CD4-positive, alpha-beta memory T cell (primary cell): ENCODE data around the gene TRIM58. TPM values are rescaled to one million over a fixed set of nuclear protein-coding genes. Genes with fewer than 3 reads are reported as not detected.

Experiments used
- polyA plus RNA-seq, 2 donors: library from polyadenylated mRNA; unstranded; fragments of 300-500 nt; fragmentation: Illumina TruSeq; gene quantifications; one replicate each; pipeline ENCODE4 v1.2.3, GENCODE V29; 2021
- total RNA-seq, 2 experiments: library from RNA; stranded (reverse); gene quantifications; one replicate each; pipeline ENCODE4 v1.2.3, GENCODE V29; 2021

Gene TRIM58
- total and polyA plus RNA-seq, 4 experiments from 2014 or later = 0.23 to 0.52 (median 0.24) TPM; not detected in 1

Other genes starting within 250 kb of the TRIM58 start
- gene OR13G1, start 177.4 kb upstream of the TRIM58 start, total RNA-seq = not detected
- not detected for gene OR13G1, start 177.4 kb upstream of the TRIM58 start, polyA plus RNA-seq
- not detected for gene OR6F1, start 140.5 kb upstream of the TRIM58 start, total RNA-seq
- not detected for gene OR6F1, start 140.5 kb upstream of the TRIM58 start, polyA plus RNA-seq
- not detected for gene OR14K1, start 118.6 kb upstream of the TRIM58 start, total RNA-seq
- gene OR14K1, start 118.6 kb upstream of the TRIM58 start, polyA plus RNA-seq = not detected
- gene OR14A2, start 109.0 kb upstream of the TRIM58 start, total RNA-seq = not detected
- gene OR14A2, start 109.0 kb upstream of the TRIM58 start, polyA plus RNA-seq = not detected
- not detected for gene OR1C1, start 96.6 kb upstream of the TRIM58 start, total RNA-seq
- gene OR1C1, start 96.6 kb upstream of the TRIM58 start, polyA plus RNA-seq = not detected
- not detected for gene OR14A16, start 33.1 kb upstream of the TRIM58 start, total RNA-seq
- gene OR14A16, start 33.1 kb upstream of the TRIM58 start, polyA plus RNA-seq = not detected
- not detected for gene OR11L1, start 15.3 kb upstream of the TRIM58 start, total RNA-seq
- gene OR11L1, start 15.3 kb upstream of the TRIM58 start, polyA plus RNA-seq = not detected
- not detected for gene OR2W3, start 38.4 kb downstream of the TRIM58 start, total RNA-seq
- gene OR2W3, start 38.4 kb downstream of the TRIM58 start, polyA plus RNA-seq = not detected
- not detected for gene OR2T8, start 63.1 kb downstream of the TRIM58 start, total RNA-seq
- not detected for gene OR2T8, start 63.1 kb downstream of the TRIM58 start, polyA plus RNA-seq
- not detected for gene OR2AJ1, start 67.7 kb downstream of the TRIM58 start, total RNA-seq
- not detected for gene OR2AJ1, start 67.7 kb downstream of the TRIM58 start, polyA plus RNA-seq
- gene OR2L8, start 91.7 kb downstream of the TRIM58 start, total RNA-seq = under 1 TPM; 0.69 to 0.73 TPM
- gene OR2L8, start 91.7 kb downstream of the TRIM58 start, polyA plus RNA-seq = not detected
- under 1 TPM in 1 of 2 experiments, not detected in 1; 0.35 TPM for gene OR2AK2, start 108.0 kb downstream of the TRIM58 start, total RNA-seq
- not detected for gene OR2AK2, start 108.0 kb downstream of the TRIM58 start, polyA plus RNA-seq
- gene OR2L5, start 156.5 kb downstream of the TRIM58 start, total RNA-seq = under 1 TPM; 0.23 to 0.25 TPM
- not detected for gene OR2L5, start 156.5 kb downstream of the TRIM58 start, polyA plus RNA-seq
- under 1 TPM; 0.17 TPM for gene OR2L2, start 172.9 kb downstream of the TRIM58 start, total RNA-seq
- not detected for gene OR2L2, start 172.9 kb downstream of the TRIM58 start, polyA plus RNA-seq
- gene OR2L3, start 189.6 kb downstream of the TRIM58 start, total RNA-seq = under 1 TPM; 0.11 to 0.17 TPM
- gene OR2L3, start 189.6 kb downstream of the TRIM58 start, polyA plus RNA-seq = not detected
- under 1 TPM in 1 of 2 experiments, not detected in 1; 0.17 TPM for gene OR2L13, start 238.0 kb downstream of the TRIM58 start, total RNA-seq
- not detected for gene OR2L13, start 238.0 kb downstream of the TRIM58 start, polyA plus RNA-seq